ENCODE results near the gene RRBP1. TPM values are rescaled to one million over a fixed set of nuclear protein-coding genes. Genes with fewer than 3 reads are reported as not detected.

The RRBP1 gene
- total RNA-seq, 4 donors from 2014 or later: 76.5 to 162 (median 83.9) TPM

GRCh38 chr20:17675519-17676377, 6.3 kb downstream of the RRBP1 start:
- H3K4me1 ChIP-seq: peaks cover 0 to 61% (median 10%) of the 10 kb centered on the region in 4 donors

DNA sequence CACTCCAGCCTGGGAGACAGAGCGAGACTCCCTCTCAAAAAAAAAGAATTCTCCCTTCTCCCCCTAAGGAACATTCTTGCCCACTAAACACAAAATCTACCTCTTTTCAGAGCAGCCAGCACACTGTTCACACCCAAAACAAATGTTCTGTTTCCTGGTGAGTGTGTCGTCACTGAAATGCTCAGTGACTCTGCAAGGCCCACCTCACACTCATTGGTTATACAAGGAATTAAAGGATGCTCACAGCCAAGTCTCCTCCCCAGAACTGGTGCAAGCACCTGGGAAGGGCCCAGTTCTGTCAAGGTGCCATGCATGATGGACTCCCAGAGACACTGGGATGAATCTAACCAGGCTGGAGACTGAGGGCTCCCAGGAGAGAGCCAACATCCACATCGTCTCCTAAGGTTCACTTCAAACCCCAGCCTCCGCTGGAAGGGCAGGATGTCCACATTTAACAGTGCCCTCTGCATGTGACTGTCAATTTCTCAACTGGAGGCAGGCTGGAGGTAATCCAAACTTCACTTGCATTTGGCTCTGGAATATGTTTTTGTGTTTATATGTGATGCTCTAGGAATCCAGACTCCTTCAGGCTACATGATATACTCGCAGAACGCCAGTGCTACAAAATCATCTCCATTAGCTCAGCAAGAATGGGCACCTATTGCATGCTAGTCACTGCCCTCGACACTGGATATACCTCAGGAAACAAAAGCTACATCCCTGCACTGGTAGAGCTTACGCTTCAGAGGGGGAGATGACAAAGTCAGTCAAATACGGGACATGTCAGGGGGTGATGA, 7.1 kb downstream of the RRBP1 start:
- 71 to 79% methylated on average over 9 of the region's 9 CpGs for WGBS, 2 donors
- Histone ChIP-seq H3K4me1 (peaks cover 0 to 53% (median 6%) of the 10 kb centered on the region in 4 donors), H3K4me3 (no peak overlapping the region)

More at GRCh38 chr20:17675519-17676377, 6.3 kb downstream of the RRBP1 start:
- H3K36me3 ChIP-seq: peaks cover 0 to 10% (median 0%) of the 10 kb centered on the region in 3 donors
- no peak overlapping the region for H3K4me3 ChIP-seq
- no peak for TF ChIP-seq CTCF (IDR thresholded peaks at IDR 0.05)
- no peak for TF ChIP-seq EP300 (IDR thresholded peaks at IDR 0.05)
- TF ChIP-seq POLR2A (IDR thresholded peaks at IDR 0.05): no peak
- H3K27ac ChIP-seq: peak overlapping the region in 2 of 4 donors; percentile 29 to 43
- 80 to 86% methylated on average over 13 of the region's 13 CpGs for WGBS, 2 donors
- no peaks in the 10 kb centered on the region for H3K27me3 ChIP-seq
- no peak for DNase-seq (ENCODE audit: low spot score in 2 of 2)
- H3K9me3 ChIP-seq: no peaks in the 10 kb centered on the region

DNA sequence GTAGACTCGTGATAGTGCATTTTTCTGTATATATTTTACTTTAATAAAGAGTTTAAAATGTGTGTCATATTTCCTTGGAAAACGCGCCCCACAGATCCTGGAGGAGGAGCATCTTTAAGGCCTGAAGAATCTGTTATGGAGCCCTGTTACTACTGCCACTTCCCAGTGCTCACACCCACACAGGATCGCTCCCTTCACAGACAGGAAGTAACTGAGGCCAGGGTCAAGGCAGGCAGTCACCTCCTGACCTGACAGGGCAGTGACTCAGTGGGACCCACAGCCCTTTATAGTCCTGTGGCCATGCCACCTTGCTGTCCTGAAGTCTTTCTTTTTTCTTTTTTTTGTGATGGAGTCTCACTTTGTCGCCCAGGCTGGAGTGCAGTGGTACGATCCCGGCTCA, 9.0 kb downstream of the RRBP1 start:
- Histone ChIP-seq H3K9me3 (no peaks in the 10 kb centered on the region), H3K4me1 (peaks cover 0 to 47% (median 4%) of the 10 kb centered on the region in 4 donors), H3K36me3 (peaks cover 0 to 10% (median 0%) of the 10 kb centered on the region in 3 donors), H3K4me3 (no peak overlapping the region), H3K27me3 (no peaks in the 10 kb centered on the region), H3K27ac (no peak overlapping the region)
- WGBS, 2 donors: 83 to 84% methylated on average over 7 of the region's 7 CpGs
- DNase-seq (ENCODE audit: low spot score in 2 of 2): no peak
- TF ChIP-seq CTCF (IDR thresholded peaks at IDR 0.05) (no peak), POLR2A (IDR thresholded peaks at IDR 0.05) (no peak), EP300 (IDR thresholded peaks at IDR 0.05) (no peak)

More for the DNA sequence above, 7.1 kb downstream of the RRBP1 start:
- Histone ChIP-seq H3K36me3 (peaks cover 0 to 10% (median 0%) of the 10 kb centered on the region in 3 donors), H3K27ac (peak overlapping the region in 2 of 4 donors; percentile 29 to 43), H3K27me3 (no peaks in the 10 kb centered on the region), H3K9me3 (no peaks in the 10 kb centered on the region)
- no peak for TF ChIP-seq CTCF (IDR thresholded peaks at IDR 0.05)
- peak in 1 of 2 donors; percentile 21 for TF ChIP-seq EP300 (IDR thresholded peaks at IDR 0.05)
- DNase-seq (ENCODE audit: low spot score in 2 of 2): peak in 1 of 2 donors; percentile 40

DNA sequence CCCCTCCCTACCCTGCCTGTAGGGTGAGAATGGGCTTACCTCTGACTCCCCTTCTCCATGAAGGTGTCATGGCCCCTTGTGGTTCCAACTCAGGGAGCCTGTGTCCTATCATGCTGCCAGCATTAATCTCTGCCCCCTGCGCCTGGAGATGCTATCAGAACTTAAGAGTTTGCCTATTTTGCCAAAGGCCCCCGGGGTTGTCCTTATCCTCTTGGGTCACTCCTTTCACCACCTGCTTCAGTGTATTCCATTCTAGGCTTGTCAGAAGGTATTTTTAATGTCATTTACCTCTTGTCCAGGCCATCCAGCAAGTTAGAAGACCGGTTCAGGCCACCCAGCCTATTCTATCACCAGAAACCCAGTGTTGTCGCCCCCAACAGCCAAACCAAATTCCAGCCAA, 10.5 kb downstream of the RRBP1 start:
- no peak for DNase-seq (ENCODE audit: low spot score in 2 of 2)
- H3K4me3 ChIP-seq: no peak overlapping the region
- H3K4me1 ChIP-seq: peaks cover 0 to 59% (median 9%) of the 10 kb centered on the region in 4 donors
- H3K27ac ChIP-seq: peak overlapping the region in 1 of 4 donors; percentile 32
- H3K9me3 ChIP-seq: no peaks in the 10 kb centered on the region
- 73 to 75% methylated on average over 4 of the region's 4 CpGs for WGBS, 2 donors
- no peaks in the 10 kb centered on the region for H3K36me3 ChIP-seq
- H3K27me3 ChIP-seq: no peaks in the 10 kb centered on the region
- TF ChIP-seq CTCF (IDR thresholded peaks at IDR 0.05) (no peak), EP300 (IDR thresholded peaks at IDR 0.05) (no peak), POLR2A (IDR thresholded peaks at IDR 0.05) (no peak)
